Measurements from ENCODE around the gene ECHS1.

The ECHS1 gene

DNA sequence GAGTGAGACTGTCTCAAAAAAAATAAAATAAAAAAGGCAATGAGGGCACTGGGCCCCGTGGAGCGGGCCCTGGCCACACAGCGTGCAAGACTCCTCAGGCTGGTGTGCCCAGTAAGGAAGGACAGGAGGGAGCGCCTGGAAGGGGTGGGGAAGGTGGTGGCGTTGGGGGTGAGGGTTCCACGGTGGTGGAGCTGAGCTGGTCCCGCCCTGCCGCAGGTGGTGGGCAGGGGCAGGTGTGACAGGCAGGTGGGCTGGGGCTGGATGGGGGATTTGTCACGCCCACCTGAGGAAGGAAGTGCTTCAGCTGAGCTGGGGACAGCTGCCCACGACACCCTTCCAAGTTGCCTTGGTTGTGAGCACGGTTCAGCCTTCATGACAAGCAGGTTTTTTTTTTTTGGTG is 26.7 kb downstream of the ECHS1 start:
- ChIA-PET POLR2A (interaction anchor here (0.5 to 0.7 kb wide), 2 partner anchors 31 to 85 kb away, joined by 3 to 5 read pairs; no protein-coding TSS in a partner anchor), CTCF (interaction anchor here (1.0 to 1.2 kb wide), 3 partner anchors 11 to 32 kb away, joined by 3 read pairs; partner anchors contain the start of gene FUOM)
- no peak for DNase-seq (ENCODE audit: extremely low spot score)
- TF ChIP-seq, protein P1, sequence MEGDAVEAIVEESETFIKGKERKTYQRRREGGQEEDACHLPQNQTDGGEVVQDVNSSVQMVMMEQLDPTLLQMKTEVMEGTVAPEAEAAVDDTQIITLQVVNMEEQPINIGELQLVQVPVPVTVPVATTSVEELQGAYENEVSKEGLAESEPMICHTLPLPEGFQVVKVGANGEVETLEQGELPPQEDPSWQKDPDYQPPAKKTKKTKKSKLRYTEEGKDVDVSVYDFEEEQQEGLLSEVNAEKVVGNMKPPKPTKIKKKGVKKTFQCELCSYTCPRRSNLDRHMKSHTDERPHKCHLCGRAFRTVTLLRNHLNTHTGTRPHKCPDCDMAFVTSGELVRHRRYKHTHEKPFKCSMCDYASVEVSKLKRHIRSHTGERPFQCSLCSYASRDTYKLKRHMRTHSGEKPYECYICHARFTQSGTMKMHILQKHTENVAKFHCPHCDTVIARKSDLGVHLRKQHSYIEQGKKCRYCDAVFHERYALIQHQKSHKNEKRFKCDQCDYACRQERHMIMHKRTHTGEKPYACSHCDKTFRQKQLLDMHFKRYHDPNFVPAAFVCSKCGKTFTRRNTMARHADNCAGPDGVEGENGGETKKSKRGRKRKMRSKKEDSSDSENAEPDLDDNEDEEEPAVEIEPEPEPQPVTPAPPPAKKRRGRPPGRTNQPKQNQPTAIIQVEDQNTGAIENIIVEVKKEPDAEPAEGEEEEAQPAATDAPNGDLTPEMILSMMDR (IDR thresholded peaks at IDR 0.05; ENCODE audit: control extremely low read depth, extremely low read depth, low read depth, missing control alignments), result no peak

DNA sequence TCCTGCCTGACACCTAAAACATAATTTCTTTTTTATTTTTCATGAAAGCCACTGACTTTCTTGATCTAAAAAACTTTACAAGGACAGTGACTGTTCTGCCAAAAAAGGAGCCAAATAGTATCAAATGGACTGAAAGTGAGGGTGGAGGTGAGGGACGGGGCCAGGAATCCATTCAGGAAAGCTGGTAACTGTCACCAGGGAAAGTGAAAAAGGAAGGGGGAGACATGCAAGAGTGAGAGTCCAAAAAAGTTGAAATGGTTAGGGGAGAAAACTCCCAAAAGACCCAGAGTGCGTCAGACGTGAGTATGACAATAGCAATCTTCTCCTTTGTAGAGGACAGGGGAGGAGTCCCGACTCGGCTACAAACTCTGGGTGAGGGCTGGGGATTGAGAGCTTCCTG is 28.9 kb downstream of the ECHS1 start:
- TF ChIP-seq, protein P1 (IDR thresholded peaks at IDR 0.05; ENCODE audit: control extremely low read depth, extremely low read depth, low read depth, missing control alignments), result no peak
- POLR2A ChIA-PET, result interaction anchor here (0.6 kb wide), 1 partner anchor 13 kb away, joined by 3 read pairs; the partner anchor contains the start of gene FUOM
- CTCF ChIA-PET, result interaction anchor here (1.9 kb wide), 1 partner anchor 14 kb away, joined by 8 read pairs; no protein-coding TSS in a partner anchor
- DNase-seq (ENCODE audit: extremely low spot score), result no peak

DNA sequence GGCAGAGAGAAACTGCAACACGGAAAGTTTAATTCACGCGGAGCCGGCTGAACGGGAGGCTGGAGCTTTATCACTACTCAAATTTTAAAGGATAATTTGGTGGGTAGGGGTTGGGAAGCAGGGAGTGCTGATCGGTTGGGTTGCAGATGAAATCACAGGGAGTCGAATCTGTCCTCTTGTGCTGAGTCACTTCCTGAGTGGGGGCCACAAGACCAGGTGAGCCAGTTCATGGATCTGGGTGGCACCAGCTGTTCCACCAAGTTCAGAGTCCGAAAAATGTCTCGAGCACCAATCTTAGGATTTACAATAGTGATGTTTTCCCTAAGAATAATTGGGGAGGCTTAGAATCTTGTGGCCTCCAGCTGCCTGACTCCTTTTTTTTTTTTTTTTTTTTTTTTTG is 29.6 kb downstream of the ECHS1 start:
- TF ChIP-seq, protein P1 (IDR thresholded peaks at IDR 0.05; ENCODE audit: control extremely low read depth, extremely low read depth, low read depth, missing control alignments), result no peak
- ChIA-PET POLR2A (interaction anchor here (0.6 kb wide), 1 partner anchor 14 kb away, joined by 3 read pairs; the partner anchor contains the start of gene FUOM), CTCF (interaction anchor here (1.9 kb wide), 1 partner anchor 14 kb away, joined by 8 read pairs; no protein-coding TSS in a partner anchor)
- DNase-seq (ENCODE audit: extremely low spot score), result no peak

GRCh38 chr10:133342942-133343341 is 30.2 kb downstream of the ECHS1 start:
- no peak for DNase-seq (ENCODE audit: extremely low spot score)
- TF ChIP-seq, protein P1 (IDR thresholded peaks at IDR 0.05; ENCODE audit: control extremely low read depth, extremely low read depth, low read depth, missing control alignments), result no peak
- ChIA-PET POLR2A (no interaction called here), CTCF (interaction anchor here (1.9 kb wide), 1 partner anchor 13 kb away, joined by 8 read pairs; no protein-coding TSS in a partner anchor)

GRCh38 chr10:133341983-133342382 is 31.2 kb downstream of the ECHS1 start:
- no peak for DNase-seq (ENCODE audit: extremely low spot score)
- TF ChIP-seq, protein P1 (IDR thresholded peaks at IDR 0.05; ENCODE audit: control extremely low read depth, extremely low read depth, low read depth, missing control alignments), result no peak
- ChIA-PET POLR2A (no interaction called here), CTCF (interaction anchor here (1.4 to 2.1 kb wide), 2 partner anchors 11 to 13 kb away, joined by 3 to 14 read pairs; no protein-coding TSS in a partner anchor)

GRCh38 chr10:133339708-133340380 is 33.3 kb downstream of the ECHS1 start:
- ChIA-PET CTCF (interaction anchor here (2.1 kb wide), 1 partner anchor 11 kb away, joined by 14 read pairs; no protein-coding TSS in a partner anchor), POLR2A (no interaction called here)
- TF ChIP-seq, protein P1 (IDR thresholded peaks at IDR 0.05; ENCODE audit: control extremely low read depth, extremely low read depth, low read depth, missing control alignments), result no peak
- DNase-seq (ENCODE audit: extremely low spot score), result no peak

Measured in GM10248 (cell line).